ENCODE data around the gene DCLRE1C. TPM values are rescaled to one million over a fixed set of nuclear protein-coding genes. Genes with fewer than 3 reads are reported as not detected.

Gene DCLRE1C
- total and polyA plus RNA-seq, 2 of the 8 experiments (the other 6 are each of a cell fraction or from before 2014, with no cell fraction given) = 0.77 to 7.4 TPM

GRCh38 chr10:14905890-14906289 is 48.0 kb downstream of the DCLRE1C start:
- no peak overlapping the region for H2BK12ac ChIP-seq (ENCODE audit: low read depth, low read length)
- H3K27me3 ChIP-seq (replicated peaks in 1 of 4; ENCODE audit: control insufficient read depth in 3 of 4, extremely low read depth in 1 of 4, insufficient read depth in 3 of 4, low read length in 3 of 4) = no peaks in the 10 kb centered on the region
- H3K27ac ChIP-seq (ENCODE audit: low read depth, low read length) = no peak overlapping the region
- H3K23ac ChIP-seq (ENCODE audit: insufficient read length) = no peak overlapping the region
- H2BK20ac ChIP-seq (ENCODE audit: low read length) = no peak overlapping the region
- H2AK5ac ChIP-seq (ENCODE audit: low read depth, low read length) = no peak overlapping the region
- H4K5ac ChIP-seq (ENCODE audit: insufficient read length, low read depth, low read length) = no peak overlapping the region
- no peak overlapping the region for H2BK15ac ChIP-seq (ENCODE audit: low read length)
- H2AFZ ChIP-seq (ENCODE audit: low read length) = no peak overlapping the region
- no peak overlapping the region for H3K56ac ChIP-seq (replicated peaks; ENCODE audit: insufficient read length, low read depth, low read length)
- CTCF ChIA-PET (ENCODE audit: partially characterized antibody) = interaction anchor here (1.2 to 1.6 kb wide), 4 partner anchors 11 to 369 kb away, joined by 3 to 6 read pairs (median 5); no protein-coding TSS in a partner anchor
- no peaks in the 10 kb centered on the region for H3K79me2 ChIP-seq (ENCODE audit: control insufficient read depth in 1 of 2, insufficient read depth in 2 of 2, low read length in 2 of 2)
- POLR2A ChIA-PET (ENCODE audit: partially characterized antibody) = no interaction called here
- H3K18ac ChIP-seq (ENCODE audit: extremely low read depth, low read length) = no peak overlapping the region
- no peak overlapping the region for H4K8ac ChIP-seq (ENCODE audit: extremely low read depth, insufficient read depth, low read length)
- no peak overlapping the region for H3K4me3 ChIP-seq (ENCODE audit: extremely low read depth in 1 of 4, insufficient read depth in 2 of 4, low read depth in 3 of 4, low read length in 4 of 4)
- H4K20me1 ChIP-seq (replicated peaks in 1 of 2; ENCODE audit: control insufficient read depth in 1 of 2, insufficient read depth in 2 of 2, low read length in 2 of 2) = no peaks in the 10 kb centered on the region
- no peak overlapping the region for H3K14ac ChIP-seq (ENCODE audit: insufficient read length)
- H3K9me3 ChIP-seq (ENCODE audit: insufficient read depth in 2 of 2, low read depth in 1 of 2, low read length in 1 of 2) = peaks cover 3 to 5% of the 10 kb centered on the region in 2 experiments; a peak in 1 of 4 replicates
- 94% methylated on average over 2 of the region's 2 CpGs; no CpG with 5 or more reads in 1 of the 2 experiments for WGBS, 2 experiments (ENCODE audit: extremely low coverage in 1 of 2, insufficient coverage in 1 of 2, insufficient read length in 1 of 2, insufficient replicate concordance in 2 of 2, low coverage in 1 of 2, low lambda C conversion rate in 2 of 2, missing lambda C conversion rate in 1 of 2)
- no peak overlapping the region for H2BK5ac ChIP-seq (ENCODE audit: low read depth, low read length)
- FAIRE-seq (no peak), DNase-seq (ENCODE audit: low read depth in 1 of 2, low spot score in 2 of 2) (no peak)
- peaks cover 0 to 89% (median 47%) of the 10 kb centered on the region in 4 experiments; a peak in 7 of 8 replicates for H3K36me3 ChIP-seq (ENCODE audit: control insufficient read depth in 2 of 4, insufficient read depth in 4 of 4, low read length in 3 of 4)
- no peak overlapping the region for H4K91ac ChIP-seq (replicated peaks; ENCODE audit: insufficient read length, low read length)
- H3K4me1 ChIP-seq (replicated peaks in 1 of 4; ENCODE audit: control insufficient read depth in 3 of 4, insufficient read depth in 4 of 4, low read length in 3 of 4) = no peaks in the 10 kb centered on the region
- no peak overlapping the region for H3K4me2 ChIP-seq (ENCODE audit: insufficient read depth in 1 of 2, low read depth in 2 of 2, low read length in 2 of 2)
- H3K4ac ChIP-seq (replicated peaks; ENCODE audit: insufficient read length, low read depth, low read length) = no peak overlapping the region
- H3K79me1 ChIP-seq (ENCODE audit: low read depth, low read length) = no peaks in the 10 kb centered on the region
- no peak overlapping the region for H2BK120ac ChIP-seq (replicated peaks; ENCODE audit: low read depth, low read length)
- no peak overlapping the region for H3K9ac ChIP-seq (replicated peaks in 1 of 4; ENCODE audit: extremely low read depth in 1 of 4, low read depth in 3 of 4, low read length in 3 of 4)
- H3K23me2 ChIP-seq (ENCODE audit: low read depth, low read length) = no peaks in the 10 kb centered on the region
- no peak for TF ChIP-seq RFX5 (IDR thresholded peaks at IDR 0.05; ENCODE audit: borderline replicate concordance, low read depth, low read length)
- TF ChIP-seq MAX (IDR thresholded peaks at IDR 0.05) = no peak
- no peak for TF ChIP-seq KDM5A (IDR thresholded peaks at IDR 0.05; ENCODE audit: low read length)
- TF ChIP-seq ZNF274 (IDR thresholded peaks at IDR 0.05; ENCODE audit: borderline replicate concordance, extremely low read depth, low read length) = no peak
- TF ChIP-seq CBX5 (IDR thresholded peaks at IDR 0.05; ENCODE audit: low read depth, low read length) = no peak
- TF ChIP-seq ATF2 (IDR thresholded peaks at IDR 0.05; ENCODE audit: low read length) = no peak
- no peak for TF ChIP-seq HDAC6 (IDR thresholded peaks at IDR 0.05; ENCODE audit: low read depth, low read length)
- TF ChIP-seq EZH2 (IDR thresholded peaks at IDR 0.05; ENCODE audit: low read depth, low read length, severe bottlenecking) = no peak
- TF ChIP-seq TBP (IDR thresholded peaks at IDR 0.05; ENCODE audit: low read depth, low read length) = no peak
- no peak for TF ChIP-seq CBX8 (IDR thresholded peaks at IDR 0.05; ENCODE audit: borderline replicate concordance, low read depth, low read length)
- TF ChIP-seq EGR1 (IDR thresholded peaks at IDR 0.05; ENCODE audit: borderline replicate concordance, low read depth, low read length) = no peak
- TF ChIP-seq MAFK (IDR thresholded peaks at IDR 0.05; ENCODE audit: low read depth, low read length) = no peak
- no peak for TF ChIP-seq TCF12 (IDR thresholded peaks at IDR 0.05; ENCODE audit: low read depth, low read length)

Measured in H1 (cell line).